HG02759 (cell line): ENCODE results near the gene KMT5C.

ENCODE experiments used
- ATAC-seq: cut with Tn5 transposase; IDR thresholded peaks from one replicate; pipeline ENCODE4 v1.9.1; 2021; ENCODE audit warnings: mild to moderate bottlenecking, moderate library complexity; ENCODE audit not compliant: unreplicated experiment

KMT5C gene

DNA sequence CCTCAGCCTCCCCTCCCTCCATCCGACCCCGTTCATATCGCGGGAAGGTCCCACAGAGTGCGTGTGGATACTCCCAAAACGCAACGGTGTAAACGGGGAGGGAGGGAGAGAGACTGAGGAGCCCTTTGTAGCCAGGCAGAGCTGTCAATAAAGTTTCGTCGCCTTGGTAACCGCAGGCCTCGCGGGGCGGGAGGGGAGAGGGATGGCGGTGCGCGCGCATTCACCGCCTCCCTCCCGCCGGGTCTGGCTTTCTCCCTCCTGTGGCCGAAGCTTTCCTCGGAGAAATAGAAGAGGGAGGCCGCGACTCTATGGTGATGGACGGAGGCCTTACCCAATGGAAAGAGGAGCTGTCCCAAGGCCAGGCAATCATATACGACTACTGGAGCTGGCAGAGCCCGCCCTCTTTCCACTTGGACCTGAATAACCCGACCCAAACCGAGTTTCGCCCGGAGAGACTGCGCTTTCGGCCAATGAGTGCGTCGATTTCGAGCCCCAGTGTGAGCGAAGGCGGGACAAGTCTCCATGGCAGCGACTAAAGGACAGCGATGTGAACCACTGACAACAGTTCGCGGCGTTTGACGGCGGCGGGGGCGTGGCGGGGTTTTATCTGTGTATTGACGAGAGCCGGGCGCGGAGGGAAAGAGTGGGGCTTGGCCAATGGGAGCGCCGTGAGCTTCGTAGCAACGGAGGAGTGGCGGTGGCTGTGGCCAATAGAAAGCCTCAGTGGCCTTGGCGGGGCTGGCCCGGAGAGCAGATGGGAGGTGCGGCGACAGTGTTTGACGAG, at the start of gene KMT5C:
TSS of gene KMT5C (plus strand) at position 772 of the 784 bp plus-strand sequence. CDS start 2,061 bp downstream, outside the sequence.
- peak; percentile 83 for ATAC-seq

- no peak for ATAC-seq
Observed at GRCh38 chr19:55297267-55297666, 42.4 kb upstream of the KMT5C start.

- no peak for ATAC-seq
Observed at GRCh38 chr19:55299991-55300390, 39.7 kb upstream of the KMT5C start.

DNA sequence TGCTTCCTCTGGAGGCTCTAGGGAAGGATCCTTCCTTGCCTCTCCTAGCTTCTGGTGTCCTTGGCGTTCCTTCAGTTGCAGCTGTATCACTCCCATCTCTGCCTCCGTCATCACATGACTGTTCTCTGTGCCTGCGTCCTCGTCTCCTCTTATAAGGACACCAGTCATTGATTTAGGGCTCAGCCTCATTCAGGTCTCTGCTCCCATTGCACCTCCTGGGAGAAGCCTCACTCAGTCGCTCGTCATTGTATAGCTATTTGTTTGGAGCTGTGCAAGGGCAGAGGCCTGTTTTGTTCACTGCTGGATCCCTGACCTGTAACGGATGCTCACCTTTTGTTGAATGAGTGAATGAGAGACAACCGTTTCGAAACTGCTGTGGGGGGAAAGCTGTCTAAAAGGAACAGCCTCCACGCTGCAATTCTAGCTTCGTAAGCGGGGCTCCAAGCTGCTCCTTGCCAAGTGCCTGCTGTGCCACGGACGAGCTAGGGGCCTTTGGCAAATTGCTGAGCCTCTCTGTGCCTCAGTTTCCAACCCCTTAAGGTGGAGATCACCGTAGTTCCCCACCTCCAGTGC, 38.7 kb upstream of the KMT5C start:
- ATAC-seq, result no peak

- peak; percentile 74 for ATAC-seq
Observed at GRCh38 chr19:55301459-55302317, 38.0 kb upstream of the KMT5C start.

- ATAC-seq, result no peak
Observed at GRCh38 chr19:55302318-55302703, 37.4 kb upstream of the KMT5C start.

DNA sequence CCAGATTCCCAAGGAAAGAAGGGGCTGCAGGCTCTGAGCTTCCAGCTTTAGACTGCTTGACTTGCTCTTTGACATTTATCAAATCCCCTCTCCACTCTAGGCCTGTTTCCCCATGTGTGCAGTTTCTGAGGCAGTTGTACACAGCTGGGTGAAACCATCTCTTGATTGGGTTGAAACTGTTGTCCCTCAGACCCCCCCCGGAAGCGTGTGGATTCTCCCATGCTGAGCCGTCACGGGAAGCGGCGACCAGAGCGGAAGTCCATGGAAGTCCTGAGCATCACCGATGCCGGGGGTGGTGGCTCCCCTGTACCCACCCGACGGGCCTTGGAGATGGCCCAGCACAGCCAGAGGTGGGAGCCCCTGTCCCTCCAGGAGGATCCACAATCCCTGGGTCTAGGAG, 36.2 kb upstream of the KMT5C start:
- ATAC-seq, result no peak

DNA sequence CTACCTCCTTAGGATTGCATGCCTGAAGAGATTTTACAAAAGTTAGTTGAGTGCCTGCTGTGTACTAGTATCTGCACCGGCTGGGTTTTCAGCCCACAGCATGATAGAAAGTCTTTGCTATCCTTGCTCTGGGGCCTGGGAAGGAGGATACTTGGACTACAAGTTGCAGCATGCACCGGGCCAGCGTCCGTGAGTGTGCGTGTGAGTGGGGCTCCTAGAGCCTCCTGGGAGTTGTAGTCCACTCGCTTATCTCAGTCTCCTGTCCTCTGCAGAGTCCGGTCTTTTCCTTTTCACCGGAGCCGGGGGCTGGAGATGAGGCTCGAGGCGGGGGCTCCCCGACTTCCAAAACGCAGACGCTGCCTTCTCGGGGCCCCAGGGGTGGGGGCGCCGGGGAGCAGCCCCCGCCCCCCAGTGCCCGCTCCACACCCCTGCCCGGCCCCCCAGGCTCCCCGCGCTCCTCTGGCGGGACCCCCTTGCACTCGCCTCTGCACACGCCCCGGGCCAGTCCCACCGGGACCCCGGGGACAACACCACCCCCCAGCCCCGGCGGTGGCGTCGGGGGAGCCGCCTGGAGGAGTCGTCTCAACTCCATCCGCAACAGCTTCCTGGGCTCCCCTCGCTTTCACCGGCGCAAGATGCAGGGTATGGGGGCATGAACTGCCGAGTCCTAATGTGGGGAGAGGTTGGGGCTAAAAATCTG, 35.2 kb upstream of the KMT5C start:
- ATAC-seq, result no peak

GRCh38 chr19:55304980-55305379, 34.7 kb upstream of the KMT5C start:
- no peak for ATAC-seq

DNA sequence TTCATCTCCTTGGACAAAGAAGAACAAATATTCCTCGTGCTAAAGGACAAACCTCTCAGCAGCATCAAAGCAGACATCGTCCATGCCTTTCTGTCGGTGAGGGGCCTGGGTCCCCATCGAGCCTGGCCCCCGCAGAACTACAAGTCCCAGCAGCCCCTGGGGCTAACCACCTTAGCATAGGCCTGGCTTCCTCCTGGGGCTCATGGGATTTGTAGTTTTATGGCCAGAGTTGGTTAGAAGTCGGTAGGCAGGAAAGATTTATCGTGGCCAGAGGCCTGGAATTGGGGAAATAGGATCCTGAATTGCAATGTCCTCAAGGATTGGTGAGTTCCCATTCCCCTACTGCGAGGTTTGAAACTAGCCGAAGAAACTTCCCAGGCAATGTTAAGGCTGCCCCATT, 34.2 kb upstream of the KMT5C start:
- ATAC-seq, result no peak

DNA sequence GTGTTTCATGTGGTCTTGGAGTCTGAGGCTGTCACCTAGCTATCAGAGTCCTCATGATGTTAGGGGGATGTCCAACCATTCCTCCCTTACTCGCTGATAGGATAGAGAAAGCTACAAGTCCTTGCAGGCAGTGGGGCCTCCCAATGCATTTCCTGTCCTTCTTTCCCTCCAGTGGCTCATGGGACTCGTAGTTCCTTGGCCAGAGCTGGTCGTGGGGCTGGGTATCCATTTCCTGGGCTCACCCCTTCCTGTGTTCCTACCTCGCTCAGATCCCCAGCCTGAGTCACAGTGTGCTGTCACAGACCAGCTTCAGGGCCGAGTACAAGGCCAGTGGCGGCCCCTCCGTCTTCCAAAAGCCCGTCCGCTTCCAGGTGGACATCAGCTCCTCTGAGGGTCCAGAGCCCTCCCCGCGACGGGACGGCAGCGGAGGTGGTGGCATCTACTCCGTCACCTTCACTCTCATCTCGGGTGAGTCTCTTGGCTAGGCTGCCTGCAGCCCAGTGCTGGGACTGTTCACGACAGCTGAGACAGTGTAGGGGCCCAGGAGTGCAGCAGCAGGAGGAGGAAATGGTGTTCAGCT, 33.6 kb upstream of the KMT5C start:
- no peak for ATAC-seq

DNA sequence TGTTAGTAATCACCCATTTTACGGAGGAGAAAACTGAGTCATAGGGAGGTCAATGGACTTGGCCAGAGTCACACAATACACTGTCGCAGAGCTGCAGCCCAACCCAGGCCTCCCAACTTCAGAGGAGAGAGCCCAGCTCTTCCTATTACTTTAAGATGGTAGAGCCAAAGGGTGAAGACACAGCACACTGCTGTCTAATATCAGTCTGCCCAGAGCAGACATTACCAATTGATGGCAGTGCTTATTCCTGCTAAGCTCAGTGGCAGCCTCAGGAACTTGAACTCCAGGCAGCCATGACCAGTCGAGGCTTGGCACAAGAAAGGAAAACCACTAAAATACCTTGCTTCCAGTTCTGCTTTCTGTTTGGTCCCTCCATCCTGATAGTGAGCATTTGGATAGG, 33.0 kb upstream of the KMT5C start:
- no peak for ATAC-seq

GRCh38 chr19:55308281-55308680, 31.4 kb upstream of the KMT5C start:
- ATAC-seq, result no peak

DNA sequence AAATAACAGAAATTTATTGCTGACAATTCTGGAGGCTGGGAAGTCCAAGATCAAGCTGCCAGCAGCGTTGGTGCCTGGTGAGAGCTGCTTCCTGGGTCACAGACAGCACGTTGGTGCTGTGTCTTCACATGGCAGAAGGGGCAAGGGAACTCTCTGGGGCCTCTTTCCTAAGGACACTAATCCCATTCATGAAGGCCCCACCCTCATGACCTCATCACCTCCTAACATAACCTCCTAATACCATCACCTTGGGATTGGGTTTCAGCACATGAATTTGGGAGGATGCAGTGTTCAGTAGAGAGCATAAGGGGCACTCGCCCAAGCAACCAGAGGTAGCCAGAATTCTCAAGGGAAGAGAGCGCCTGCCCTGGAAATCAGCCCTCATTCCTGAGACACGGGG, 30.2 kb upstream of the KMT5C start:
- ATAC-seq, result no peak

GRCh38 chr19:55310498-55310897, 29.2 kb upstream of the KMT5C start:
- ATAC-seq, result no peak

DNA sequence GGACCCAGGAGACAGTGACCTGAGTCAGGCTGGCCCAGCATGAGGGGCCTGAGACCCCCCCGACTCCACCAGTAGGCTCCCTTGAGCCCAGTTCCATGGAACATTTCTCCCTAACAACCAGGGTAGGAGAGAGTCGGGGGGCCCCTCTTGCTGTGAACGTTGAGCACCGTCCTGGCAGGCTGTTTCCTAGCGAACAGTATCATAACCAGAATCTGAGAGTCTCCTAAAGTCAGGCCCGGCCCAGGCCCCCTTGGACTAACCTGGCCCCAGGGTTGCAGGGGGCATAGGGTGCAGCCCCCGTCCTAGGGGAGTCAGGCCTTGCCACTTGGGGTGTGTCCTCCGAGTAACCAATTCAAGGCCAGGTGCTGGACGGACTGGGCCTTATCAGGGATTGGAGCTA, 28.3 kb upstream of the KMT5C start:
- ATAC-seq, result no peak

DNA sequence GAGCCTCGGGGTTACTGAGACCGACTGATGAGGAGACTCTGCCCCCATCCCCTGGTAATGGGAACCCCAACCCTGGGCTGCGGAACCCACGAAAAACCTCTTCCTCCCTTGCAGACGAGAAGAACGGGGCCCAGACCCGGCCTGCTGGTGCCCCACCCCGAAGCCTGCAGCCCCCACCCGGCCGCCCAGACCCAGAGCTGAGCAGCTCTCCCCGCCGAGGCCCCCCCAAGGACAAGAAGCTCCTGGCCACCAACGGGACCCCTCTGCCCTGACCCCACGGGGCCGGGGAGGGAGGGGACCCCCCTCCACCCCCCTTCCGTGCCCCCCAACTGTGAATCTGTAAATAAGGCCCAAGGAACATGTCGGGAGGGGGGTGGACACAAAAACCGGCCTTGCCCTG, 27.9 kb upstream of the KMT5C start:
- no peak for ATAC-seq

DNA sequence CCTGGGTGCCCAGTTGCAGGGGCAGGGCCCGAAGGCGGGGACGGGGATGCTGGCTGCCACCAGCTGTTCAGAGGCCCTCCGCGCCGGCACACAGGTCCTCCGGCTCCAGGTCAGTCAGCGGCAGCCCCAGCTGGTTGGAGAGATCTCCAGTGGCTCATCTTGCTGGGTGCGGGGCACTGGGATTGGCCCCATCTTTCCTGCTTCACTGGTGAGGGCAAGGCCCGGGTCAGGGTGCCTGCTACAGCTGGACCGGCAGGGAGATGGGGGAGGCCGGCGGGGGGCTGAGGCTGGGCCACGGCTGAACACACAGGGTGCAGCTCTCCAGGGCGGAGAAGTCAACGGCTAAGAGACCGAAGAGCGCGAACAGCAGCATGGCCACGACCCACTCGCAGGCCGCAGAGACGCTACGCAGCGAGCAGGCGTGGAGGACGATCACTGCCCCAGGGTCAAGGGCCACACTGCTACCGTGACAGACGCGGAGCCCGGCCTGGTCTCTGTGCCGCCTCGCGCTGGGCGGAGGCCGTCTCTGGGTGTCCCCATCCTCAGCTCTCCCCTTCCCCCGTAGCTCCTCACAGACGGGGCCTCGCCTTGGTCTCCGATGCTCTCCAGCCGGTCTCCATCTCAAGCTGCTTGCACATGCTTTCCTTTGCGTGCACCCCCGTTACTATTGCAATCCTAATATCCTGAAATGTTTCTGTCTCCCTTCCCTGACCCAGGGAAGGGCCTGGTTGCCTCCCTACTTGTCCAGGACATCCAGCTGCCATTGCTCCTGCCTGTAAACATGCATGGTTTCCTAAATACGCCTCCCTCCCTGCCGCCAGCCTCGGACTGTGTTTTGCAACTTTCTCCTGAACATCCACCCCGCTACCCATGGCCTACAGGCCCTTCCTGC, 26.8 kb upstream of the KMT5C start:
- ATAC-seq, result no peak

DNA sequence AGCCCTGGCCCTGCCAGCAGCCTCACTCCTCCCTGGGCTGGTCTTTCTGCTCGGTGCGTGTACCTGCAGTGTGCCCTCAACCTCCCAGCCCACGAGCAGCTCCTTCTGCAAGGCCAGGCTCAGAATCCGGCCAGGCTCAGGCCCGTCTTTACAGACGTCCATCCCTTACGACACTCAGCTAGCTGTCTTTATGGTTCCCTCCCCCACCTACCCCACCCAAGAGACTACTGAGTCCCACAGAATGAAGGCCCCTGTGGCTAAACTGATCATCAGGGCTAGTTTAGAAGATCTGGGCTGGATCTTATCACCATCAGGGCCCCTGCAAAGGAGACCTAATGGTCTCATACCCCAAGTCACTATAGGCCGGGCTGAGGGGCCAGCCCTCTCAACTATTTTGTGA, 25.3 kb upstream of the KMT5C start:
- no peak for ATAC-seq
